IPS DF 4.7 (cell line): Measurements from ENCODE around the gene CFAP210.
"Not testable (repeated sequence)": the region's sequence is repeated elsewhere in the genome, so short reads cannot be mapped to it uniquely, and the experiment has no call there.

Source experiments
- DNase-seq: peaks from one replicate; pipeline ENCODE4 v3.0.0-alpha.2; 2013; ENCODE audit warnings: low spot score; ENCODE audit errors: extremely low read depth

The CFAP210 gene

DNA sequence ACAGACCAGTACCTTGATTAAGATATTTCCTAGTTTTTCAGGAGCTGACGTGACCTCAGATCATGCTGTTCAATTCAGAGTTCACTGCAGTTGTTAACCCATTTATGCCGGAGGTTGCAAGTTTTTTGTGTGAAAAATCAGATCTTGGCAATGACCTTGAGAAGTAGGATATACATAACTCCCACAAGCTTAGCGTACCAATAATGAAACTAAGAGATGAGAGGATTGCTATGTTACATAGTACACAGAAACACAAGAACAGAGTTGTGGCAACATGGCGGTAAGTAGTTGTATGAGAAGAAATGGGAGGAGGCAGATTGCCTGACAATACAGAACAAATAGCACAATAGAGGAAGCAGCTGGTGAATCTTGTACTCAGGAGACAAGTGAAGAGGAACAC, 71.0 kb downstream of the CFAP210 start:
- DNase-seq, result no peak

DNA sequence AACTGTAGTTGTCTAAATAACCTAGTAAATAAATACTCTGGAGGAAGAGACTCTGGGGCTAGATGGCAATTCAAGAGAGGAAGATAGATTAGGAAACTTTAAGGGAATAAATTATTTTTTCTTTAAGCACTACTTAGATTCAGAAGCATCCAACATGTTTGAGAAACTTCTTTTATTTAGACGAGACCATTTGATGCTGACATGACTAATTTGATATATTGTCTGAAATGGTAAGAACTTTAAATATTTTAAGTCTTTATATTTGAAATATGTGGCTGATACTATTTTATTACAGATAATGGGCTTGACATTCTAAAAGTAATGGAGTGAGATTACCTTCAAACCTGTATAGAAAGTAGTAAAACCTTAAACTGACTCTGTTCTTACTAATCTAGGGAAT, 73.7 kb downstream of the CFAP210 start:
- DNase-seq, result no peak

DNA sequence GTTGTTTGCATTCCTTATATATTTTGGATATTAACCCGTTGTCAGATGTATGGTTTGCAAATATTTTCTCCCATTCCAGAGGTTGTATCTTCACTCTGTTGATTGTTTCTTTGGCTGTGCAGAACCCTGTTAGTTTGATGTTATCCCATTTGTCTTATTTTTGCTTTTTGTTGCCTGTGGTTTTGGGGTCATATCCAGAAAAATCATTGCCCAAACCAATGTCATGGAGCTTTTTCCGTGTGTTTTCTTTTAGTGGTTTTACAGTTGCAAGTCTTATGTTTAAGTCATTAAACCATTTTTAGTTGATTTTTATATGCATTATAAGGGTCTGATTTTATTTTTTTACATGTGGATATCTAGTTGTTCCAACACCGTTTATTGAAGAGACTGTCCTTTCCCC, 74.3 kb downstream of the CFAP210 start:
- DNase-seq, result no peak

DNA sequence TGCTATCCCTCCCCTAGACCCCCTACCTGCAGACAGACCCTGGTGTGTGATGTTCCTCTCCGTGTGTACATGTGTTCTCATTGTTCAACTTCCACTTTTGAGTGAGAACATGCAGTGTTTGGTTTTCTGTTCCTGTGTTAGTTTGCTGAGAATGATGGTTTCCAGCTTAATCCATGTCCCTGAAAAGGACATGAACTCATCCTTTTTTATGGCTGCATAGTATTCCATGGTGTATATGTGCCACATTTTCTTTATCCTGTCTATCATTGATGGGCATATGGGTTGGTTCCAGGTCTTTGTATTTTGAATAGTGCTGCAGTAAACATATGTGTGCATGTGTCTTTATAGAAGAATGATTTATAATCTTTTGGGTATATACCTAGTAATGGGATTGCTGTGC, 78.2 kb downstream of the CFAP210 start:
- DNase-seq, result not testable (repeated sequence)

DNA sequence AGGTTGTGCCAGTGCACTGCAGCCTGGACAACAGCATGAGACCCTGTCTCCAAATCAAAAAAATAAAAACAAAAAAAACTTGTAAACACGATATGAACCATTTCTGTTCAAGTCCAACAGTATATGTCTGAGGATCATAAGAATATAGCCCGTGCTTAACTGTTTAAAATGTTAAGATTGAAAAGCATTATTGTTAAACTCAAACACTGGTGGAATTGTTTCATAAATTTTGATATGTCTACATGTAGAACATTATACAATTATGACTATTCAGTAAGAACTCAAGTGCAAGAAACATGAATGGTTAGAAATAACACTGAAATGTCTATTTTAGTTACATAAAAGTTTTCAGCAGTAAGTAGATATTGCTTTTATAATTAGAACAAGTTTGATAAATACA, 80.3 kb downstream of the CFAP210 start:
- DNase-seq, result no peak

DNA sequence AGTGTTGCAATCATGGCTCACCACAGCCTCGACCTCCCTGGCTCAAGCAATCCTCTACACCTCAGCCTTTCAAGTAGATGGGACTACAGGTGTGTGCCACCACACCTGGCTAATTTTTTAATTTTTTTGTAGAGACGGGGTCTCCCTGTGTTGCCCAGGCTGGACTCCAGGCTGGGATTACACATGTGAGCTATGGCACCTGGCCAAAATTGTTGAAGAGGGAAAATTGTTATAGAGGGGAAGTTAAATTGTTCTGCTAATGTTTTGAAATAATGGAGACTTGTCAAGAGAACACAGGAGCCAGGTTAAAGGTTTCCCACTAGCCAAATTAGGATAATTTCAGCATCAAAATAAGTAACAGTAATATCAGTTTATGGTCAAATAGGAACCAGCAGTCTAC, 84.9 kb downstream of the CFAP210 start:
- no peak for DNase-seq

DNA sequence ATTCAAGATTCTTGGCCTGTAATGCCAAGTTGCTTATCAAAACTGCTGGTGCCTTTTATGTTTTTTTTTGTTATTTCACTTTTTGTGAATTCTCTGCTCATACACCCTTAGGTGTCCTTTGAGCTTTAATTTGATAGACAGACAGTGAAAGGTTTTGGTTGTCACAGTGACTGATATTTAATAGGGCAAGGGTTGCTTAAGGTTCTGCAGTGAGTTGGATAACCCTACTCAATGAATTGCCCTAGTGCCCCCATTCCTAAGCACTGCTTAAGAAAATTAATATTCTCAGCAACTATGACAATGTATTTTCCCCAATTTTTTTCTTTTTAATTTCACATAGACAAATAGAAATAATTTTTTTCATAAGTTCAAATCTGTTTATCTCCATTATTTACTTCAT, 94.6 kb downstream of the CFAP210 start:
- DNase-seq, result no peak

DNA sequence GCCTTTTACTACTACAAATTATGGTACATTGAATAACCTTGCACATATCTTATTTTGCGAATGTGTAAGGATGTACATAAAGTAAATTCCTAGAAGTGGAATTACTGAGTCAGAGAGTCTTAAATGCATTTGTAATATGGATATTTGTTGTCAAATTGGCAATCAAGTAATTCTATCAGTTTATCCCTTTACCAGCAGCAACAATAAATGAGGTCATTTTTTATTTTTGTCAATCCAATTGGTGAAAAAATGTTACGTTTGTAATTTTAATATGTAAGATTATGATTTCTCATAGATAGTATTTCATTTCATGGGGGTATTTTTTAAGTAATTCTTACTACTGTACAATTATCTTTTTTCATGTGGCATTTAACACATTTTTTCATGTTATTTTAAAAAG, 95.2 kb downstream of the CFAP210 start:
- DNase-seq, result no peak

DNA sequence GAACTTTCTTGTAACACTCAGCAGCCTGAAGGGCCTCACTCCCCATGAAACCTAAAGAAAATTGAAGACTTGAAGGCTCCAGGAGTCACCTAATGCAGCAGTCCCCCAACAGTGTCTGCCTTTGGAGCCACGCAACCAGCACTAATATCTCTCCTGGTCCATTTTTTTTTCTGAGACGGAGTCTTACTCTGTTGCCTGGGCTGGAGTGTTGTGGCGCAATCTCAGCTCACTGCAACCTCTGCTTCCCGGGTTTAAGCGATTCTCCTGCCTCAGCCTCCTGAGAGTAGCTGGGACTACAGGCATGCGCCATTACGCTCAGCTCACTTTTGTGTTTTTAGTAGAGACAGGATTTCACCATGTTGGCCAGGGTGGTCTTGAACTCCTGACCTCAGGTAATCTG, 97.7 kb downstream of the CFAP210 start:
- DNase-seq, result not testable (repeated sequence)
